ENCODE measurements around the gene TTLL6.

TTLL6 gene

DNA sequence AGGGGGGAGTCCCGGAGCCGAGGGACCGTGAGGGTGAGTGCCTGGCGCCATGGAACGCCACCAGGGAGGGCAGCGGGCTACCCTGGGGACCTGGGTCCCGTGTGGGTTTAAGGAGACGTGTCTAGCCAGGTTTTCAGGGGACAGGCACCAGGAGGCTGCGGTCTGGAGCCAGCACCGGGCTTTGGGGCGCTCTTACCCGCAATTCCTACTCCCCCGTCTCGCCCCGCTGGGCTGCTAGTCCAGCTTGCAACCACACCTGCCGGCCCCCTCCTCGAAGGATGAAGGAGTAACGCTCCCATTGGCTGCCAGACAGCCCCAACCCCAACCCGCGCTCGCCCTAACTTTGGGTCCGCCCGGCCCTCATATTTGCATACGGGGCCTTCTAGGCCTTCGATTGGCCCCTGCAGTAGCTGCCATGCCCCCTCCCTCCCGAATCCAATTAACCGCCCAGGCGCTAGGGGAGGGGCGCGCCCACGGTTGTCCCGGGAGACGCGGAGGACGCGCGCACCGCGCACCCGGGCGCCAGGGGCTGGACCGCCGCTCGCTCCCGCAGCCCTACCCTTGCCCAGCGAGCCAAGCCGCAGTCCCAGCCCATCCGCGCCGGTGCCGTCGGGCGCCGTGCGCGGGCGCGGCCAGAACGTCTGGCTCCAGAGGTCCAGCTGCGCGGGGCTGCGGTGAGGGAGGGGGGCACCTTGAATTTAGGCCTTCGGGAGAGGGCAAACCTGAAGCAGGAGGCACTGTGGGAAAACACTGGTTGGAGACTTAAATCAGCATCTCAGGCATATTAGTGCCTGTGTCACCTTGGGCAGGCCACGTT, at the start of gene TTLL6:
Gene TTLL6, minus strand, starts transcription at position 456 of the 817 bp plus-strand sequence. Its CDS starts 157 bp downstream, at position 299.
- Histone ChIP-seq H3K9me3 (ENCODE audit: control insufficient read depth in 2 of 2, low read length in 2 of 2) (no peaks in the 10 kb centered on the region), H3K4me3 (ENCODE audit: low read length in 2 of 2) (peak within 1 kb of the TSS; percentile 71 to 78), H3K9ac (ENCODE audit: low read depth in 1 of 2, low read length in 2 of 2) (peak within 1 kb of the TSS; percentile 75 to 80), H3K27ac (ENCODE audit: low read depth in 2 of 2, low read length in 2 of 2) (peak within 1 kb of the TSS; percentile 52 to 69), H3K27me3 (ENCODE audit: control insufficient read depth in 2 of 2, insufficient read depth in 2 of 2, low read length in 2 of 2) (no peaks in the 10 kb centered on the region), H3K36me3 (ENCODE audit: control insufficient read depth in 2 of 2, insufficient read depth in 2 of 2, low read length in 2 of 2) (no peaks in the 10 kb centered on the region), H3K4me1 (ENCODE audit: control insufficient read depth in 2 of 2, insufficient read depth in 2 of 2, low read length in 2 of 2) (peaks cover 14 to 21% of the 10 kb centered on the region in 2 donors)

DNA sequence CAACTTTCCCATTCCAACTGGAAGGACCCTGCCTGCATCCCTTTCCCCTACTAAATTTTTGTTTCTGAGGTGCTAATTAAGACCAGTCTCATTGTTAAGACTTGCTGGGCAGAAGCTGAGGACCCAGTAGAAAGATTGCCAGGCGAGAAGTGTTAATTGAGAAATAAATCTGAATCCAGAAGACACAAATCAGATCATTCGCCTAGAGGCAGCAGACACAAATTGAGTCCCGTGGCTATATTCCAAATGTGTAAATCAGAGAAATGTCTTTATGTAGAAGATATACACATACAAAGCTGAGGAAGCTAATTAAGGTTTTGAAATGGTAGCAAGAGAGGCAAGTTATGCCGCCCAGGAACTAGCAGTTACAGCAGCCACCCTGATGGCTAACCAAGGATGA, 43.4 kb upstream of the TTLL6 start:
- peaks cover 55 to 64% of the 10 kb centered on the region in 2 donors for H3K36me3 ChIP-seq (ENCODE audit: control insufficient read depth in 2 of 2, insufficient read depth in 2 of 2, low read length in 2 of 2)
- no peak overlapping the region for H3K27ac ChIP-seq (ENCODE audit: low read depth in 2 of 2, low read length in 2 of 2)
- H3K4me1 ChIP-seq (ENCODE audit: control insufficient read depth in 2 of 2, insufficient read depth in 2 of 2, low read length in 2 of 2), result no peaks in the 10 kb centered on the region
- no peak overlapping the region for H3K9ac ChIP-seq (ENCODE audit: low read depth in 1 of 2, low read length in 2 of 2)
- no peaks in the 10 kb centered on the region for H3K9me3 ChIP-seq (ENCODE audit: control insufficient read depth in 2 of 2, low read length in 2 of 2)
- H3K27me3 ChIP-seq (ENCODE audit: control insufficient read depth in 2 of 2, insufficient read depth in 2 of 2, low read length in 2 of 2), result no peaks in the 10 kb centered on the region
- no peak overlapping the region for H3K4me3 ChIP-seq (ENCODE audit: low read length in 2 of 2)

DNA sequence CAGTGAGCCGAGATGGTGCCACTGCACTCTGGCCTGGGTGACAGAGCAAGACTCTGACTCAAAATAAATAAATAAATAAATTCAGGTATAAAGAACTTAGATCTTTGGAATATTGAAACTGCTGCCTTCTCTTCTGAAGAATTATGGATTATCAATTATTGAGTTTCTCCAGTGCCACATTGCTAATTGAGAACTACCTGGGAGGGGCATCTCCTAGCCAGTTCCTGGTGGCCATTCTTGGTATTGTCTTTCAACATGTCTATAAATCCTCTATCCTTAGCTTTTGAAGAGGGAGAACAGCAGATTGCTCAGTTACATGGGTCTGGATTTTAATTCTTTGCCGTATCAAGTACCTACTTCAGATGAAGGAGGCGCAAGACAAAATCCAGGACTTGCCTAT, 43.0 kb upstream of the TTLL6 start:
- Histone ChIP-seq H3K4me3 (ENCODE audit: low read length in 2 of 2) (no peak overlapping the region), H3K9me3 (ENCODE audit: control insufficient read depth in 2 of 2, low read length in 2 of 2) (no peaks in the 10 kb centered on the region), H3K9ac (ENCODE audit: low read depth in 1 of 2, low read length in 2 of 2) (no peak overlapping the region), H3K36me3 (ENCODE audit: control insufficient read depth in 2 of 2, insufficient read depth in 2 of 2, low read length in 2 of 2) (peaks cover 59 to 68% of the 10 kb centered on the region in 2 donors), H3K27me3 (ENCODE audit: control insufficient read depth in 2 of 2, insufficient read depth in 2 of 2, low read length in 2 of 2) (no peaks in the 10 kb centered on the region), H3K27ac (ENCODE audit: low read depth in 2 of 2, low read length in 2 of 2) (no peak overlapping the region), H3K4me1 (ENCODE audit: control insufficient read depth in 2 of 2, insufficient read depth in 2 of 2, low read length in 2 of 2) (no peaks in the 10 kb centered on the region)

DNA sequence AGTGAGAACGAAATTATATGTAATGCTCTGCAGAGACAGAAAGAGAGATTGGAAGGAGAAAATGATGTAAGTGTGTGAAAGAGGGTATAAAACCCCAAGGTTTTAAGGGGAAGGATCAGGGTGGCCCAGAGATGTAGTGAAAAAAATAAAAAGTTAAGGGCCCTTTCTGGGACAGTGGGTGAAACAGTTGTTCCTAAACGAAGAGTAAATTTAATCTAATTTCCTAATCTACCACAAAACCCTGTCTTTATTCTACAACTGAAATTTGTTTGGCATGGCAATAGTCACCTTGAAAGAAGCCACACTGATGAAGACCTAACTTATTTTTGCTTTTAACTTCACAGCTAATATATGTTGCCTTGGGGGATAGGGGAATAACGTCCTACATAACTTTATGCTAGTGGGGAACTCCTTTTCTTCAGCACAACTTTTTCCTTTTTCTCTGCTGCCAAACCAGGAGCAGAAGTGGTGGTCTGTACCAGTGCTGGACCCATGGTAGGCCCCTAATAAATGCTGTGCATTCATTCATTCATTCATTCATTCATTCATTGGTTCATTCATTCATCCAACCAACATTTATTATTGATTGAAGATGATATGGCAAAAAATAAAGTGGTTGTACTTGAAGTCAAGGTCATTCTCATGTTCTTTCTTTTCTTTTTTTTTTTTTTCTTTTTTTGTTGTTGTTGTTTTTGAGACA, 39.2 kb upstream of the TTLL6 start:
- Histone ChIP-seq H3K27me3 (ENCODE audit: control insufficient read depth in 2 of 2, insufficient read depth in 2 of 2, low read length in 2 of 2) (no peaks in the 10 kb centered on the region), H3K9me3 (ENCODE audit: control insufficient read depth in 2 of 2, low read length in 2 of 2) (no peaks in the 10 kb centered on the region), H3K36me3 (ENCODE audit: control insufficient read depth in 2 of 2, insufficient read depth in 2 of 2, low read length in 2 of 2) (peaks cover 58 to 65% of the 10 kb centered on the region in 2 donors), H3K4me1 (ENCODE audit: control insufficient read depth in 2 of 2, insufficient read depth in 2 of 2, low read length in 2 of 2) (no peaks in the 10 kb centered on the region), H3K4me3 (ENCODE audit: low read length in 2 of 2) (no peak overlapping the region), H3K27ac (ENCODE audit: low read depth in 2 of 2, low read length in 2 of 2) (no peak overlapping the region), H3K9ac (ENCODE audit: low read depth in 1 of 2, low read length in 2 of 2) (no peak overlapping the region)

DNA sequence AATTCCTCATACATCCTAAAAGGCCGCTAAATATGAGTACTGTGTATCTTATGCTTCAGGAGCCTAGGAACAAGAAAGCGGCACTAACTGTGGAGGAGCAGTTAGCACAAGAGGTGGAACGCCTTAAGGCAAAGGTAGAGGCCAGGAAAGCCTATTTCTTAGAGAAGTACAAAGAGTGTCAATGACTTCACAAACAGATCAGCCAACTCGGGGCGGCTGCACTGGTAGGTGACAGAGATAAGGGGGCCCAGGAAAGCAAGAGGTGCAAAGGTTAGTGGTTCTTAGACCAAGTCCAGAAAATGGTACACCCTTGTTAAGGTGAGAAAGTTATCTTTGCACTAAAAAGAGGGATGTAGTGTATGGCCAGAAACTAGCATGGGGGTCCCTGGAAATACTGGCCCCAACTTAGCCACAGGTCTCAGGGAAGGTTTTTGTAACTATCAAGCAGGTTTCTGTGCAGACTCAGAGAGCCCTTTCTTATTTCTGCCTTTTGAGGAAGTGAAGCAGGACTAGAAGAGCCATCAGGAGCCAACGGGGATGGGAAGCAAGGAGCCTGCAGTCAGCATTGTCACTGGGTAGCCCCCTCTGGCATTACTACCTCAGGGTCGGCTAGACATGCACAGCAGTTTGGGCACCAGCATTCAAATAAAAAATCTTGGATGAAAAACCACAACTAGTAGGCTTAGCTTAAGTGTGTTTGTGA, 37.9 kb upstream of the TTLL6 start:
- no peaks in the 10 kb centered on the region for H3K27me3 ChIP-seq (ENCODE audit: control insufficient read depth in 2 of 2, insufficient read depth in 2 of 2, low read length in 2 of 2)
- H3K4me1 ChIP-seq (ENCODE audit: control insufficient read depth in 2 of 2, insufficient read depth in 2 of 2, low read length in 2 of 2), result no peaks in the 10 kb centered on the region
- H3K9ac ChIP-seq (ENCODE audit: low read depth in 1 of 2, low read length in 2 of 2), result no peak overlapping the region
- no peak overlapping the region for H3K4me3 ChIP-seq (ENCODE audit: low read length in 2 of 2)
- H3K36me3 ChIP-seq (ENCODE audit: control insufficient read depth in 2 of 2, insufficient read depth in 2 of 2, low read length in 2 of 2), result peaks cover 51 to 62% of the 10 kb centered on the region in 2 donors
- H3K9me3 ChIP-seq (ENCODE audit: control insufficient read depth in 2 of 2, low read length in 2 of 2), result no peaks in the 10 kb centered on the region
- H3K27ac ChIP-seq (ENCODE audit: low read depth in 2 of 2, low read length in 2 of 2), result no peak overlapping the region

DNA sequence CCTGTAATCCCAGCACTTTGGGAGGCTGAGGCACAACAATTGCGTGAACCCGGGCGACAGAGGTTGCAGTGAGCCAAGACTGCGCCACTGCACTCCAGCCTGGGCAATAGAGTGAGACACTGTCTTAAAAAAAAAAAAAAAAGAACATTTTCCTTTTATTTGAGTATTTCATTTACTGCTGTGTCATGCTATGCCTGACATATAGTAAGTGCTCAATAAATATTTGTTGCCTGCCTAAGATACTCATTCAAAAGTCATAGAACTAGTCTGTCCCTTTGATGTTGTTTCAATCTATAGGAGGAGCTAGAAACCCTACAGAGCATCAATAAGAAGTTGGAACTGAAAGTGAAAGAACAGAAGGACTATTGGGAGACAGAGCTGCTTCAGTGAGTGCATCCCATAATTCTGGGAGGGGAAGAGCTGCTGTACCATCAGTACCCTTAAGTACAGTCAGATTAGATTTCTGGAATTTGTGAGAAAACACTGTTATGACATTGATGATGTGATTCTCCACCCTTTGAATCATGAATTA, 33.8 kb upstream of the TTLL6 start:
- Histone ChIP-seq H3K36me3 (ENCODE audit: control insufficient read depth in 2 of 2, insufficient read depth in 2 of 2, low read length in 2 of 2) (peaks cover 56 to 79% of the 10 kb centered on the region in 2 donors), H3K4me3 (ENCODE audit: low read length in 2 of 2) (no peak overlapping the region), H3K9ac (ENCODE audit: low read depth in 1 of 2, low read length in 2 of 2) (no peak overlapping the region), H3K27me3 (ENCODE audit: control insufficient read depth in 2 of 2, insufficient read depth in 2 of 2, low read length in 2 of 2) (no peaks in the 10 kb centered on the region), H3K4me1 (ENCODE audit: control insufficient read depth in 2 of 2, insufficient read depth in 2 of 2, low read length in 2 of 2) (no peaks in the 10 kb centered on the region), H3K9me3 (ENCODE audit: control insufficient read depth in 2 of 2, low read length in 2 of 2) (no peaks in the 10 kb centered on the region), H3K27ac (ENCODE audit: low read depth in 2 of 2, low read length in 2 of 2) (no peak overlapping the region)

- no peak overlapping the region for H3K4me3 ChIP-seq (ENCODE audit: low read length in 2 of 2)
- H3K36me3 ChIP-seq (ENCODE audit: control insufficient read depth in 2 of 2, insufficient read depth in 2 of 2, low read length in 2 of 2), result peaks cover 20 to 37% of the 10 kb centered on the region in 2 donors
- peaks cover 14 to 24% of the 10 kb centered on the region in 2 donors for H3K4me1 ChIP-seq (ENCODE audit: control insufficient read depth in 2 of 2, insufficient read depth in 2 of 2, low read length in 2 of 2)
- H3K27ac ChIP-seq (ENCODE audit: low read depth in 2 of 2, low read length in 2 of 2), result peak overlapping the region in 1 of 2 donors; percentile 6
- H3K9me3 ChIP-seq (ENCODE audit: control insufficient read depth in 2 of 2, low read length in 2 of 2), result no peaks in the 10 kb centered on the region
- no peaks in the 10 kb centered on the region for H3K27me3 ChIP-seq (ENCODE audit: control insufficient read depth in 2 of 2, insufficient read depth in 2 of 2, low read length in 2 of 2)
- H3K9ac ChIP-seq (ENCODE audit: low read depth in 1 of 2, low read length in 2 of 2), result no peak overlapping the region
Measured at GRCh38 chr17:48843187-48843900, 26.3 kb upstream of the TTLL6 start.

DNA sequence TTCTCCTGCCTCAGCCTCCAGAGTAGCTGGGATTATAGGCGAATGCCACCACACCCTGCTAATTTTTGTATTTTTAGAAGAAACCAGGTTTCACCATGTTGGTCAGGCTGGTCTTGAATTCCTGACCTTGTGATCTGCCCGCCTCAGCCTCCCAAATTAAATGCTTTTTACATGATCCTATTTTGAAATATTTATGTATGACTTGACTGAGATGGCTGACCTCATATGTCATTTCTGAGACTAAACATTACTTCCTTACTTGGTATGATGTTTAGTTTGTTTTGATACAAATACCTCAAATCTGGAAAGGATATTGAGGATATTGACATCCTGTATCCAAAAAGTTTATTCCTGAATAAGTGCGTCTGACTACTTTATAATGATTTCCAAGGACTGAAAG, 25.7 kb upstream of the TTLL6 start:
- peaks cover 14 to 26% of the 10 kb centered on the region in 2 donors for H3K4me1 ChIP-seq (ENCODE audit: control insufficient read depth in 2 of 2, insufficient read depth in 2 of 2, low read length in 2 of 2)
- no peak overlapping the region for H3K27ac ChIP-seq (ENCODE audit: low read depth in 2 of 2, low read length in 2 of 2)
- H3K9me3 ChIP-seq (ENCODE audit: control insufficient read depth in 2 of 2, low read length in 2 of 2), result no peaks in the 10 kb centered on the region
- peaks cover 15 to 32% of the 10 kb centered on the region in 2 donors for H3K36me3 ChIP-seq (ENCODE audit: control insufficient read depth in 2 of 2, insufficient read depth in 2 of 2, low read length in 2 of 2)
- no peak overlapping the region for H3K4me3 ChIP-seq (ENCODE audit: low read length in 2 of 2)
- H3K9ac ChIP-seq (ENCODE audit: low read depth in 1 of 2, low read length in 2 of 2), result no peak overlapping the region
- no peaks in the 10 kb centered on the region for H3K27me3 ChIP-seq (ENCODE audit: control insufficient read depth in 2 of 2, insufficient read depth in 2 of 2, low read length in 2 of 2)

DNA sequence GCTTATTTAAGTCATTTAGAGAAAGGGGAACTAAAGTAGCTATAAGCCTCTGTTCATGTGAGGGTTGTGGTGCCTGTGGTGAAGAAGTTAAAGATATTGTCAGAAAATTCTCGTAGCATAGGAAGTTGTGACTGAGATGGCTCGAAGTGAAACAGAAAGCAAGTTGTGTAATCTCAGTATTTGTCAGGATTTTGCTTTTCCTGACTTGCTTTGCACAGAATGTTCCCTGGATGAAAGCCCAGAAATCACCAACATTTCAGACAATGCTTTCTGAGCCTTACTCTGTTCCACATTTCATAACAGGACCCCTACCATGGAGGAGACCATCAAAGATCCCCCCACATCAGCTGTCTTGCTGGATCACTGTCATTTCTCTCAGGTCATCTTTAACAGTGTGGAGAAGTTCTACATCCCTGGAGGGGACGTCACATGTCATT, 24.4 kb upstream of the TTLL6 start:
- no peaks in the 10 kb centered on the region for H3K9me3 ChIP-seq (ENCODE audit: control insufficient read depth in 2 of 2, low read length in 2 of 2)
- H3K9ac ChIP-seq (ENCODE audit: low read depth in 1 of 2, low read length in 2 of 2), result peak overlapping the region; percentile 26 to 41
- peak overlapping the region; percentile 61 to 87 for H3K27ac ChIP-seq (ENCODE audit: low read depth in 2 of 2, low read length in 2 of 2)
- peak overlapping the region; percentile 42 to 58 for H3K4me3 ChIP-seq (ENCODE audit: low read length in 2 of 2)
- H3K27me3 ChIP-seq (ENCODE audit: control insufficient read depth in 2 of 2, insufficient read depth in 2 of 2, low read length in 2 of 2), result no peaks in the 10 kb centered on the region
- peaks cover 15 to 24% of the 10 kb centered on the region in 2 donors for H3K36me3 ChIP-seq (ENCODE audit: control insufficient read depth in 2 of 2, insufficient read depth in 2 of 2, low read length in 2 of 2)
- peaks cover 15 to 30% of the 10 kb centered on the region in 2 donors for H3K4me1 ChIP-seq (ENCODE audit: control insufficient read depth in 2 of 2, insufficient read depth in 2 of 2, low read length in 2 of 2)
